Measurements from ENCODE around the gene FLNA.
"Not testable (repeated sequence)": the region's sequence is repeated elsewhere in the genome, so short reads cannot be mapped to it uniquely, and the experiment has no call there.

DNA sequence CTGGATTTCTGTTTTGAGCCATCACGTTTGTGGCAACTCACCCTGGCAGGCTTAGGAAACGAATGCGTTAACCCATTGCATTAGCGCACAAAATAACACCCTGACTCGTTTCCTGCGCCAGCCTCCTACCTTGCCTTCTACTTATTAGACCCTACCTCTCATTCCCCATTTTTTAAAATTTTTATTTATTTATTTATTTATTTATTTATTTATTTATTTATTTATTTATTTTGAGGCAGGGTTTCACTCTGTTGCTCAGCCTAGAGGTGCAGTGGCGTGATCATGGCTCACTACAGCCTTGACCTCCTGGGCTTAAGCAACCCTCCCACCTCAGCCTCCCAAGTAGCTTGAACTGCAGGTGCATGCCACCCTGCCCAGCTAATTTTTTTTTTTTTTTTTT is 71.4 kb downstream of the FLNA start:
- TF ChIP-seq, protein P1, sequence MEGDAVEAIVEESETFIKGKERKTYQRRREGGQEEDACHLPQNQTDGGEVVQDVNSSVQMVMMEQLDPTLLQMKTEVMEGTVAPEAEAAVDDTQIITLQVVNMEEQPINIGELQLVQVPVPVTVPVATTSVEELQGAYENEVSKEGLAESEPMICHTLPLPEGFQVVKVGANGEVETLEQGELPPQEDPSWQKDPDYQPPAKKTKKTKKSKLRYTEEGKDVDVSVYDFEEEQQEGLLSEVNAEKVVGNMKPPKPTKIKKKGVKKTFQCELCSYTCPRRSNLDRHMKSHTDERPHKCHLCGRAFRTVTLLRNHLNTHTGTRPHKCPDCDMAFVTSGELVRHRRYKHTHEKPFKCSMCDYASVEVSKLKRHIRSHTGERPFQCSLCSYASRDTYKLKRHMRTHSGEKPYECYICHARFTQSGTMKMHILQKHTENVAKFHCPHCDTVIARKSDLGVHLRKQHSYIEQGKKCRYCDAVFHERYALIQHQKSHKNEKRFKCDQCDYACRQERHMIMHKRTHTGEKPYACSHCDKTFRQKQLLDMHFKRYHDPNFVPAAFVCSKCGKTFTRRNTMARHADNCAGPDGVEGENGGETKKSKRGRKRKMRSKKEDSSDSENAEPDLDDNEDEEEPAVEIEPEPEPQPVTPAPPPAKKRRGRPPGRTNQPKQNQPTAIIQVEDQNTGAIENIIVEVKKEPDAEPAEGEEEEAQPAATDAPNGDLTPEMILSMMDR (IDR thresholded peaks at IDR 0.05 in 2 of 3, conservative IDR thresholded peaks at IDR 0.05 in 1 of 3; ENCODE audit: insufficient read depth in 2 of 3, low read depth in 1 of 3, low read length in 3 of 3): not testable (repeated sequence)
- TF ChIP-seq TAF7 (tag; IDR thresholded peaks at IDR 0.05); ZNF175 (CRISPR knock-in tag; IDR thresholded peaks at IDR 0.05; ENCODE audit: low read depth); ZC3H4 (CRISPR knock-in tag; IDR thresholded peaks at IDR 0.05; ENCODE audit: borderline replicate concordance); NR3C1 (CRISPR knock-in tag; IDR thresholded peaks at IDR 0.05); ZNF133 (CRISPR knock-in tag; IDR thresholded peaks at IDR 0.05); TGIF2 (CRISPR knock-in tag; IDR thresholded peaks at IDR 0.05); FOXM1 (IDR thresholded peaks at IDR 0.05; ENCODE audit: low read depth); FOXM1 (CRISPR knock-in tag; IDR thresholded peaks at IDR 0.05; ENCODE audit: low read depth); WHSC1 (IDR thresholded peaks at IDR 0.05; ENCODE audit: low read length); RAD51 (IDR thresholded peaks at IDR 0.05; ENCODE audit: borderline replicate concordance, low read depth); POLR2A (conservative IDR thresholded peaks at IDR 0.05); RFX1 (IDR thresholded peaks at IDR 0.05): not testable (repeated sequence)
